ENCODE measurements around the gene SLN. TPM values are rescaled to one million over a fixed set of nuclear protein-coding genes. Genes with fewer than 3 reads are reported as not detected.

Gene SLN
- total RNA-seq, 1 experiment from 2014 or later, result not detected

DNA sequence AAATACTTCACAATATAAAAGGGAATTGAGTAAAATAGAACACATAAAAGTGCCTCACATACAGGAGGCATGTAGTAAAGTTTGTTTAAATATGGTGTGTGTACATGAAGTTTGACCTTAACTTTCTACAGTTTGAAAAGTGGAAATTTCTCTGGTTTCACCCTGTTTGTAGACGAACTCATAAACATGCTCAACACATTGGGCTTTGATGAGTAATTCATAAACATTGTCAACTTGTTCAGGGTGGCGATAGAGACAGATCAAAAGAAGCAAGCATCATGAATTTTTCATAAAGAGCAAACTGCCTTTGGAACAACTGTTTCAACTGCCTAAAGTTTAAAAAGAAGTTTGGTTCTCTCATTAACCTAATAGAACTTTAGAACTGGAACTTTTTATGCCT, 9.1 kb downstream of the SLN start:
- Histone ChIP-seq H3K4me1 (ENCODE audit: insufficient read depth, low read length) (peaks cover 8% of the 10 kb centered on the region; the same call in 1 of the 2 replicates), H2BK5ac (ENCODE audit: insufficient read length, low read length) (no peak overlapping the region), H3K9ac (ENCODE audit: extremely low read depth, insufficient read length, low read length) (no peak overlapping the region), H3K18ac (ENCODE audit: insufficient read length, low read depth, low read length) (no peak overlapping the region), H3K14ac (ENCODE audit: insufficient read depth, low read length) (no peak overlapping the region), H4K5ac (ENCODE audit: insufficient read length, low read depth, low read length) (no peak overlapping the region), H3K79me2 (ENCODE audit: insufficient read depth, low read length) (no peaks in the 10 kb centered on the region), H3K27ac (ENCODE audit: insufficient read length, low read depth, low read length) (no peak overlapping the region), H3K56ac (ENCODE audit: insufficient read length, low read depth, low read length) (no peak overlapping the region), H2BK120ac (ENCODE audit: low read depth, low read length, poor library complexity, severe bottlenecking) (no peak overlapping the region), H2BK12ac (ENCODE audit: insufficient read length, low read depth, low read length) (no peak overlapping the region), H3K23ac (ENCODE audit: insufficient read length, low read depth, low read length) (no peak overlapping the region), H3K23me2 (ENCODE audit: insufficient read length, low read depth, low read length, poor library complexity, severe bottlenecking) (no peaks in the 10 kb centered on the region), H3K27me3 (ENCODE audit: insufficient read depth, low read length) (no peaks in the 10 kb centered on the region), H2BK20ac (ENCODE audit: low read depth, low read length, poor library complexity, severe bottlenecking) (no peak overlapping the region), H4K91ac (ENCODE audit: insufficient read length, low read depth, low read length) (no peak overlapping the region), H2AK5ac (ENCODE audit: insufficient read length, low read length) (no peak overlapping the region), H2BK15ac (ENCODE audit: low read depth, low read length) (no peak overlapping the region), H3K4me2 (ENCODE audit: insufficient read depth, insufficient read length, low read length) (no peak overlapping the region), H4K8ac (replicated peaks; ENCODE audit: insufficient read length, low read depth, low read length) (no peak overlapping the region), H4K20me1 (ENCODE audit: control insufficient read depth, insufficient read depth, insufficient read length) (no peaks in the 10 kb centered on the region), H3K9me3 (ENCODE audit: control insufficient read depth, low read depth, low read length) (no peaks in the 10 kb centered on the region), H3T11ph (ENCODE audit: low read length) (no peak overlapping the region), H3K4ac (ENCODE audit: low read depth, low read length) (no peak overlapping the region), H2AFZ (ENCODE audit: low read length) (no peak overlapping the region), H3K79me1 (ENCODE audit: insufficient read depth, low read depth, low read length, poor library complexity, severe bottlenecking) (no peaks in the 10 kb centered on the region)
- DNase-seq, result no peak
- WGBS (ENCODE audit: extremely low coverage, insufficient read length, low lambda C conversion rate), result no CpG with 5 or more reads among the region's 2 CpGs
- H3K9me3 Mint-ChIP-seq, result no peaks in the 10 kb centered on the region
- H3K27me3 Mint-ChIP-seq (ENCODE audit: low read depth), result peaks cover 3% of the 10 kb centered on the region; the same call in 1 of the 2 replicates
- H3K27ac Mint-ChIP-seq, result no peak overlapping the region
- no peak overlapping the region for H3K4me3 Mint-ChIP-seq
- H3K4me1 Mint-ChIP-seq, result peaks cover 30% of the 10 kb centered on the region in 2 experiments
- no peaks in the 10 kb centered on the region; a peak in 1 of 7 replicates for H3K36me3 Mint-ChIP-seq (ENCODE audit: insufficient read depth in 1 of 3, low read depth in 3 of 3)
- TF ChIP-seq, protein P1, sequence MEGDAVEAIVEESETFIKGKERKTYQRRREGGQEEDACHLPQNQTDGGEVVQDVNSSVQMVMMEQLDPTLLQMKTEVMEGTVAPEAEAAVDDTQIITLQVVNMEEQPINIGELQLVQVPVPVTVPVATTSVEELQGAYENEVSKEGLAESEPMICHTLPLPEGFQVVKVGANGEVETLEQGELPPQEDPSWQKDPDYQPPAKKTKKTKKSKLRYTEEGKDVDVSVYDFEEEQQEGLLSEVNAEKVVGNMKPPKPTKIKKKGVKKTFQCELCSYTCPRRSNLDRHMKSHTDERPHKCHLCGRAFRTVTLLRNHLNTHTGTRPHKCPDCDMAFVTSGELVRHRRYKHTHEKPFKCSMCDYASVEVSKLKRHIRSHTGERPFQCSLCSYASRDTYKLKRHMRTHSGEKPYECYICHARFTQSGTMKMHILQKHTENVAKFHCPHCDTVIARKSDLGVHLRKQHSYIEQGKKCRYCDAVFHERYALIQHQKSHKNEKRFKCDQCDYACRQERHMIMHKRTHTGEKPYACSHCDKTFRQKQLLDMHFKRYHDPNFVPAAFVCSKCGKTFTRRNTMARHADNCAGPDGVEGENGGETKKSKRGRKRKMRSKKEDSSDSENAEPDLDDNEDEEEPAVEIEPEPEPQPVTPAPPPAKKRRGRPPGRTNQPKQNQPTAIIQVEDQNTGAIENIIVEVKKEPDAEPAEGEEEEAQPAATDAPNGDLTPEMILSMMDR (conservative IDR thresholded peaks at IDR 0.05), result no peak
